T-helper 1 cell treated with Interleukin-12 subunit alpha and Interleukin-12 subunit beta and Interleukin-4 antibody, amounts not matched to agents 30 μg/mL and 1 μg/mL, for 36 hours (primary cell): ENCODE data around the gene TRIM2.

Experiments
- H3K27ac Mint-ChIP-seq: one replicate; pipeline ENCODE4 v1.8.0; 2021; ENCODE audit warnings: mild to moderate bottlenecking, mixed read lengths
- H3K27me3 Mint-ChIP-seq: one replicate; pipeline ENCODE4 v1.8.0; 2021; ENCODE audit warnings: low read depth, mixed read lengths
- H3K36me3 Mint-ChIP-seq: one replicate; pipeline ENCODE4 v1.8.0; 2021; ENCODE audit warnings: low read depth, mixed read lengths
- H3K4me1 Mint-ChIP-seq: one replicate; pipeline ENCODE4 v1.8.0; 2021; ENCODE audit warnings: low read depth, mixed read lengths
- H3K4me3 Mint-ChIP-seq: one replicate; pipeline ENCODE4 v1.8.0; 2021; ENCODE audit warnings: mild to moderate bottlenecking, moderate library complexity, mixed read lengths
- H3K9me3 Mint-ChIP-seq: one replicate; pipeline ENCODE4 v1.8.0; 2021; ENCODE audit warnings: mixed read lengths

Gene TRIM2

DNA sequence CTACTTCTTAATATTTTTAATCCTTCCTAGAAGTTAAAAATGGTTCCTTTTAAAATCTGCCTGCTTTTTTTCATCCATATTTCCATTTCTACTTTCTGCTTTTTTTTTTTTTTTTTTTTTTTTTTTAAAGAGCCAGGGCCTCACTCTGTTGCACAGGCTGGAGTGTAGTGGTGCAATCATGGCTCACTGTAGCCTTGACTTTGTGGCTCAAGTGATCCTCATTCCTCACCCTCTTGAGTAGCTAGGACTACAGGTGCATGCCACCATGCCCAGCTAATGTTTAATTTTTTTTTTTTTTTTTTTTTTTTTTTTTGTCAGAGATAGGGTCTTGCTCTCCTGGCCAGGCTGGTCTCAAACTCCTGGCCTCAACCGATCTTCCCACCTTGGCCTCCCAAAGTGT lies 179.9 kb downstream of the TRIM2 start:
- no peak overlapping the region for H3K27ac Mint-ChIP-seq
- no peaks in the 10 kb centered on the region for H3K4me1 Mint-ChIP-seq
- no peaks in the 10 kb centered on the region for H3K27me3 Mint-ChIP-seq
- peaks cover 6% of the 10 kb centered on the region for H3K36me3 Mint-ChIP-seq
- no peak overlapping the region for H3K4me3 Mint-ChIP-seq
- H3K9me3 Mint-ChIP-seq = no peaks in the 10 kb centered on the region

DNA sequence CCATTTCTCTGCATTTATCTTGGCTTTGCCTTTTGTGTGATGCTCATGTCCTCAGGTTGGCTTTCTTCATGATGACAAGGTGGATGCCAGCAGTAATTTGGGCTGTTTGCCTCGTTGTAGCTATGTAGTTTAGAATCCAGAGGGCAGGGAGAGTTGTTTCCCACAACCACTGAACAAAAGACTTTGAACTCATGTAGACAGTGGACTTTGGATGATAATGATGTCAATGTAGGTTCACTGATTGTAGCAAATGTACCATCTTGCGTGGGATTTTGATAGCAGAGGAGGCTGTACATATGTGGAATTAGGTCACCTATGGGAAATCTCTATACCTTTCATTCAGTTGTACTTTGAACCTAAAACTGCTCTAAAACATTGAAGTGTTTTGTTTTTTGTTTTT lies 181.5 kb downstream of the TRIM2 start:
- no peaks in the 10 kb centered on the region for H3K27me3 Mint-ChIP-seq
- H3K9me3 Mint-ChIP-seq = no peaks in the 10 kb centered on the region
- no peak overlapping the region for H3K4me3 Mint-ChIP-seq
- peaks cover 6% of the 10 kb centered on the region for H3K36me3 Mint-ChIP-seq
- H3K4me1 Mint-ChIP-seq = no peaks in the 10 kb centered on the region
- H3K27ac Mint-ChIP-seq = no peak overlapping the region

DNA sequence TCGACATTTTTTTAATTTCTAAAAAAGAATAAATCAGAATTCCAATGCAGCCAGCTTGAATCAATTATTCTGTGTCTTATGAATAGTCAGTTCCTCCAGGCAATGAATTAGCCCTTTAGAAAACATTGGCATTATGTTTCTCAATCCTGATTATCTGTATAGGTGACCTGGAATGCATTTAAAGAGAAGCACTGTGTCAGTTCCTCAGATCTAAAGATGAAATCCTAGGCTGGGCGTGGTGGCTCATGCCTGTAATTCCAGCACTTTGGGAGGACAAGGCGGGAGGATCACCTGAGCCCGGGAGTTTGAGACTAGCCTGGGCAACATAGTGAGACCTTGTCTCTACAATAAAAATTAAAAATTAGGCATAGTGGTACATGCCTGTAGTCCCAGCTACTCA lies 183.7 kb downstream of the TRIM2 start:
- H3K36me3 Mint-ChIP-seq = peaks cover 8% of the 10 kb centered on the region
- no peaks in the 10 kb centered on the region for H3K9me3 Mint-ChIP-seq
- H3K27ac Mint-ChIP-seq = no peak overlapping the region
- no peaks in the 10 kb centered on the region for H3K27me3 Mint-ChIP-seq
- no peak overlapping the region for H3K4me3 Mint-ChIP-seq
- no peaks in the 10 kb centered on the region for H3K4me1 Mint-ChIP-seq
